CD4-positive, alpha-beta memory T cell (primary cell): ENCODE data around the gene RET. TPM values are rescaled to one million over a fixed set of nuclear protein-coding genes. Genes with fewer than 3 reads are reported as not detected.

Source experiments
- CTCF ChIA-PET: fragments of 350-600 bp; sonication (Branson Sonifier 250); formaldehyde crosslinking; loops from one replicate; lab custom pipeline; 2021; ENCODE audit warnings: inconsistent platforms; ENCODE audit not compliant: partially characterized antibody; lab: Charles Lee
- POLR2A ChIA-PET: fragments of 350-600 bp; sonication (Branson Sonifier 250); formaldehyde crosslinking; loops from one replicate; lab custom pipeline; 2021; ENCODE audit not compliant: partially characterized antibody; lab: Charles Lee
- DNase-seq, 5 donors: peaks; one replicate each; pipeline versions ENCODE4 v3.0.0 to v3.0.0-alpha.2; 2020 to 2022; ENCODE audit warnings: mixed read lengths in 1 of 5
- H3K27ac ChIP-seq: one replicate; pipeline ENCODE4 v1.7.0; 2013; ENCODE audit warnings: low read depth, low read length
- H3K27me3 ChIP-seq: 2 replicates; pipeline ENCODE4 v1.7.0; 2013; ENCODE audit warnings: mild to moderate bottlenecking, low read length, moderate library complexity; ENCODE audit not compliant: insufficient read depth
- H3K36me3 ChIP-seq: 2 replicates; pipeline ENCODE4 v1.7.0; 2013; ENCODE audit warnings: mild to moderate bottlenecking, low read length, moderate library complexity; ENCODE audit not compliant: insufficient read depth
- H3K4me1 ChIP-seq: 2 replicates; pipeline ENCODE4 v1.7.0; 2013; ENCODE audit warnings: mild to moderate bottlenecking, low read length, moderate library complexity; ENCODE audit not compliant: insufficient read depth
- H3K4me3 ChIP-seq, 2 donors: one replicate each; pipeline ENCODE4 v1.7.0; 2013; ENCODE audit warnings: low read length in 2 of 2, mild to moderate bottlenecking in 1 of 2
- H3K9me3 ChIP-seq, 2 donors: one replicate each; pipeline ENCODE4 v1.7.0; 2013; ENCODE audit warnings: low read length in 2 of 2, control low read depth in 1 of 2; ENCODE audit not compliant: control insufficient read depth in 1 of 2
- H3K27ac Mint-ChIP-seq, 7 donors: one replicate each; pipeline ENCODE4 v1.8.0; 2020 to 2021; ENCODE audit warnings: mixed read lengths in 7 of 7, mild to moderate bottlenecking in 6 of 7, inconsistent platforms in 3 of 7, moderate library complexity in 3 of 7
- H3K27me3 Mint-ChIP-seq, 2 donors: one replicate each; pipeline ENCODE4 v1.8.0; 2020 to 2021; ENCODE audit warnings: mixed read lengths in 2 of 2
- H3K36me3 Mint-ChIP-seq, 2 donors: one replicate each; pipeline ENCODE4 v1.8.0; 2020 to 2021; ENCODE audit warnings: mixed read lengths in 2 of 2, inconsistent platforms in 1 of 2, mild to moderate bottlenecking in 1 of 2
- H3K4me1 Mint-ChIP-seq, 4 donors: one replicate each; pipeline ENCODE4 v1.8.0; 2020 to 2021; ENCODE audit warnings: mixed read lengths in 4 of 4, mild to moderate bottlenecking in 1 of 4
- H3K4me3 Mint-ChIP-seq, 8 donors: one replicate each; pipeline ENCODE4 v1.8.0; 2020 to 2021; ENCODE audit warnings: mixed read lengths in 8 of 8, mild to moderate bottlenecking in 7 of 8, moderate library complexity in 6 of 8, inconsistent platforms in 3 of 8
- H3K9me3 Mint-ChIP-seq, 8 donors: one replicate each; pipeline ENCODE4 v1.8.0; 2020 to 2021; ENCODE audit warnings: mixed read lengths in 8 of 8, mild to moderate bottlenecking in 5 of 8, inconsistent platforms in 3 of 8, moderate library complexity in 1 of 8
- intact Hi-C: fragments of 100-400 bp; cut with micrococcal nuclease; formaldehyde crosslinking; loops from one replicate; pipeline ENCODE4 v1.15.1; 2023
- polyA plus RNA-seq, 2 donors: library from polyadenylated mRNA; unstranded; fragments of 300-500 nt; fragmentation: Illumina TruSeq; gene quantifications; one replicate each; pipeline ENCODE4 v1.2.3, GENCODE V29; 2021
- total RNA-seq, 2 experiments: library from RNA; stranded (reverse); gene quantifications; one replicate each; pipeline ENCODE4 v1.2.3, GENCODE V29; 2021

The RET gene
- total and polyA plus RNA-seq, 4 experiments from 2014 or later, result not detected

DNA sequence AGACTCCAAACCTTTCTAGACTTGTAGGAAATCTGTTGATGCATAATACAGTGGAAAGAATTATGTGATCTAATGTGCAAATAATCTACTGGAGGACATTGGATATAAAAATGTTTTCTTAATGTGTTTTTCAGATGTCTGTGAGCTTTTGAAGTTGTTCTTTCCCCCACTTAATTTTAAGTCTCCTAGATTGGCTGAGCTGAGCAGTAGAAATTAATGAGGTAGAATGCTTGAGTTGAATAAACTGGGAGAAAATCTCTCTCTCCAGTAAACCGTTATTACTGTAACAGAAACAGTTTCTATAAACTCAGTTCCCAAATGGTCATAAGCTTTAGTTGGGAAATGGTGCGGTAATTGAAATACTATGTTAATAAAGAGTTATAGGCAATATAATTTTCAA is 77.0 kb downstream of the RET start:
- H3K4me3 Mint-ChIP-seq, result peak overlapping the region in 4 of 8 donors; percentile 1 to 18 (median 4)
- H3K9me3 ChIP-seq, result no peaks in the 10 kb centered on the region
- ChIA-PET POLR2A (interaction anchor here (1.8 kb wide), 1 partner anchor 15 kb away, joined by 6 read pairs; no protein-coding TSS in a partner anchor), CTCF (interaction anchor here (1.6 to 1.7 kb wide), 2 partner anchors 10 to 21 kb away, joined by 3 to 4 read pairs; no protein-coding TSS in a partner anchor)
- H3K27me3 Mint-ChIP-seq, result no peaks in the 10 kb centered on the region
- H3K27ac ChIP-seq, result no peak overlapping the region
- H3K36me3 ChIP-seq, result no peaks in the 10 kb centered on the region
- peak overlapping the region in 1 of 7 donors; percentile 21 for H3K27ac Mint-ChIP-seq
- H3K4me1 ChIP-seq, result peaks cover 46% of the 10 kb centered on the region
- intact Hi-C loops, result no loop called here
- peaks cover 15 to 19% of the 10 kb centered on the region in 2 donors for H3K36me3 Mint-ChIP-seq
- H3K4me3 ChIP-seq, result no peak overlapping the region
- peaks cover 0 to 5% (median under 1%) of the 10 kb centered on the region in 8 donors for H3K9me3 Mint-ChIP-seq
- DNase-seq, result no peak
- H3K27me3 ChIP-seq, result no peaks in the 10 kb centered on the region
- H3K4me1 Mint-ChIP-seq, result peaks cover 43 to 72% (median 58%) of the 10 kb centered on the region in 4 donors

DNA sequence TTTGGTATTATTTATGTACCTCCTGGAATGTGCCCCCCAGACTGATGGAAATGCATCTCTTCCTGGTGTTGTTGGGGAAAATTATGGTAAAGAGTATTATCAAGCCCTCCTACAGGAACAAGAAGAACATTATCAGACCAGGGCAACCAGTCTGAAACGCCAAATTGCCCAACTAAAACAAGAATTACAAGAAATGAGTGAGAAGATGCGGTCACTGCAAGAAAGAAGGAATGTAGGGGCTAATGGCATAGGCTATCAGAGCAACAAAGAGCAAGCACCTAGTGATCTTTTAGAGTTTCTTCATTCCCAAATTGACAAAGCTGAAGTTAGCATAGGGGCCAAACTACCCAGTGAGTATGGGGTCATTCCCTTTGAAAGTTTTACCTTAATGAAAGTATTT is 78.4 kb downstream of the RET start:
- Histone ChIP-seq H3K27ac (no peak overlapping the region), H3K27me3 (no peaks in the 10 kb centered on the region), H3K9me3 (no peaks in the 10 kb centered on the region), H3K4me1 (peaks cover 43% of the 10 kb centered on the region), H3K36me3 (no peaks in the 10 kb centered on the region), H3K4me3 (no peak overlapping the region)
- peaks cover 40 to 64% (median 53%) of the 10 kb centered on the region in 4 donors for H3K4me1 Mint-ChIP-seq
- intact Hi-C loops, result no loop called here
- H3K9me3 Mint-ChIP-seq, result no peaks in the 10 kb centered on the region
- peak overlapping the region in 1 of 7 donors; percentile 13 for H3K27ac Mint-ChIP-seq
- H3K36me3 Mint-ChIP-seq, result peaks cover 14 to 18% of the 10 kb centered on the region in 2 donors
- ChIA-PET POLR2A (interaction anchor here (0.6 to 1.8 kb wide), 3 partner anchors 16 to 227 kb away, joined by 3 to 6 read pairs (median 3); no protein-coding TSS in a partner anchor), CTCF (interaction anchor here (1.6 to 1.7 kb wide), 2 partner anchors 11 to 19 kb away, joined by 3 to 4 read pairs; no protein-coding TSS in a partner anchor)
- H3K4me3 Mint-ChIP-seq, result peak overlapping the region in 2 of 8 donors; percentile 28 to 56
- no peaks in the 10 kb centered on the region for H3K27me3 Mint-ChIP-seq
- DNase-seq, result no peak

DNA sequence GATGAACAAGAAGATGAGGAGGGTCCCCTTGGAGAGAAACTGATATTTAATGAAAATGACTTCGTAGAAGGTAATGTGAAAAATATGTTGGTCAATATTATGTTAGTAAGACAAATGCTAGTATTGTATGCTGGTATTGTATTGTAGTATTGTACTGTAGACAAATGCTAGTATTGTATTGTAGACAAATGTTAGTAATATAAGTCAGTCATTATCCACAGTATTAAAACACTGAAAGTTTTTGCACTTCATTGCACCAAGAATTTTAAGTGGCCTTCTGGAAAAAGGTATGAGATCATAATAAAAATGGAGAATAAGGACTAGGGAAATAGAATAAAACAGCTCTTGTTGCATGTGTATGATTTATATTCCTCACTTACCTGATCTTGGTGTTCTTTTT is 78.9 kb downstream of the RET start:
- ChIA-PET CTCF (no interaction called here), POLR2A (interaction anchor here (0.6 kb wide), 1 partner anchor 16 kb away, joined by 3 read pairs; no protein-coding TSS in a partner anchor)
- H3K27me3 Mint-ChIP-seq, result no peaks in the 10 kb centered on the region
- H3K4me3 Mint-ChIP-seq, result peak overlapping the region in 1 of 8 donors; percentile 56
- no peak overlapping the region for H3K4me3 ChIP-seq
- H3K4me1 ChIP-seq, result peaks cover 38% of the 10 kb centered on the region
- no peak overlapping the region for H3K27ac ChIP-seq
- H3K27ac Mint-ChIP-seq, result peak overlapping the region in 1 of 7 donors; percentile 13
- no peaks in the 10 kb centered on the region for H3K9me3 ChIP-seq
- H3K36me3 ChIP-seq, result peaks cover 3% of the 10 kb centered on the region
- intact Hi-C loops, result no loop called here
- DNase-seq, result no peak
- H3K9me3 Mint-ChIP-seq, result no peaks in the 10 kb centered on the region
- H3K27me3 ChIP-seq, result no peaks in the 10 kb centered on the region
- H3K36me3 Mint-ChIP-seq, result peaks cover 16 to 19% of the 10 kb centered on the region in 2 donors
- peaks cover 36 to 60% (median 50%) of the 10 kb centered on the region in 4 donors for H3K4me1 Mint-ChIP-seq

DNA sequence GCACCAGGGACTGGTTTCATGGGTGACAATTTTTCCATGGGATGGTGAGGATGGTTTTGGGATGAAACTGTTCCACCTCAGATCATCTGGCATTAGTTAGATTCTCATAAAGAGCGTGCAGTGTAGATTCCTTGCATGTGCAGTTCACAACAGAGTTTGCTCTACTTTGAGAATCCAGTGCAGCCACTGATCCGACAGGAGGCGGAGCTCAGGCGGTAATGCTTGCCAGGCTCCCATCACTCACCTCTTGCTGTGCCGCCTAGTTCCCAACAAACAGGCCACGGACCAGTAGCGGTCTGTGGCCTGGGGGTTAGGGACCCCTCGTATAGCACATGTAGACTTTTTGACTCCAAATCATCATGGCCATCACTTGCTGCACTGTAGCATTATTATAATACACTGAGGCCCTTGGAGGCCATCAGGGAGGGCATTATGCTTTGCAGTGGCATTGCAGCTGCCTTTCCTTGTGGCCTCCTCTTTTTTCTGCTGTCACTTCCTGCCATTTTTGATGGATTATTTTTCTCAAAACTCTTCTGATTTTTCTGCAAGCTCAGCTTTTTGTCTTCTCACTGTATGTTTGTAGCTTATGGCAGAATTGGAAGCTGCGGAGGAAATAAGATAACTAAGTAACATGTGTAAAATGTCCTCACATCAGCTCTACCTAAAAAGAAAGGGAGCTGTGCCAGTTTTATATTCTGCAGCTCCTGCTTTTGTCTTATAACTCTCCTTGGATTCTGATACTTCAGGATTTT is 79.9 kb downstream of the RET start:
- peak overlapping the region in 2 of 8 donors; percentile 10 to 13 for H3K4me3 Mint-ChIP-seq
- Histone ChIP-seq H3K4me3 (no peak overlapping the region), H3K27ac (no peak overlapping the region), H3K9me3 (no peaks in the 10 kb centered on the region), H3K4me1 (peaks cover 37% of the 10 kb centered on the region), H3K36me3 (peaks cover 12% of the 10 kb centered on the region), H3K27me3 (no peaks in the 10 kb centered on the region)
- intact Hi-C loops, result no loop called here
- H3K27me3 Mint-ChIP-seq, result no peaks in the 10 kb centered on the region
- POLR2A ChIA-PET, result no interaction called here
- H3K4me1 Mint-ChIP-seq, result peaks cover 37 to 60% (median 49%) of the 10 kb centered on the region in 4 donors
- CTCF ChIA-PET, result interaction anchor here (0.7 kb wide), 1 partner anchor 15 kb away, joined by 3 read pairs; no protein-coding TSS in a partner anchor
- DNase-seq, result no peak
- H3K9me3 Mint-ChIP-seq, result no peaks in the 10 kb centered on the region
- peak overlapping the region in 1 of 7 donors; percentile 84 for H3K27ac Mint-ChIP-seq
- H3K36me3 Mint-ChIP-seq, result peaks cover 27 to 29% of the 10 kb centered on the region in 2 donors

DNA sequence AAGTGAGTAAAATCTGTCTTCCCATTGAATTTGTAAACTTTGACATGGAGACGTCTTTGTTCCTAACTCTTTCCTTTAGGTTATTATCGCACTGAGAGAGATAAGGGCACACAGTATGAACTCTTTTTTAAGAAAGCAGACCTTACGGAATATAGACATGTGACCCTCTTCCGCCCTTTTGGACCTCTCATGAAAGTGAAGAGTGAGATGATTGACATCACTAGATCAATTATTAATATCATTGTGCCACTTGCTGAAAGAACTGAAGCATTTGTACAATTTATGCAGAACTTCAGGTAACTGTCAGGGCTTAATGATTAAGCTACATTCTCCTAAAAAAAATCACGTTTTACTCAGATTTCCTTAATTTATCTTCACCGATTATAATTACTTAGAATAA is 81.8 kb downstream of the RET start:
- no peak overlapping the region for H3K4me3 Mint-ChIP-seq
- no peak for DNase-seq
- ChIA-PET POLR2A (no interaction called here), CTCF (no interaction called here)
- no peak overlapping the region for H3K27ac ChIP-seq
- no peaks in the 10 kb centered on the region for H3K27me3 Mint-ChIP-seq
- peaks cover 33% of the 10 kb centered on the region for H3K4me1 ChIP-seq
- peaks cover 40 to 44% of the 10 kb centered on the region in 2 donors for H3K36me3 Mint-ChIP-seq
- peaks cover 28% of the 10 kb centered on the region for H3K36me3 ChIP-seq
- H3K27me3 ChIP-seq, result no peaks in the 10 kb centered on the region
- no peaks in the 10 kb centered on the region for H3K9me3 Mint-ChIP-seq
- peaks cover 39 to 64% (median 45%) of the 10 kb centered on the region in 4 donors for H3K4me1 Mint-ChIP-seq
- H3K4me3 ChIP-seq, result no peak overlapping the region
- H3K27ac Mint-ChIP-seq, result no peak overlapping the region
- intact Hi-C loops, result no loop called here
- no peaks in the 10 kb centered on the region for H3K9me3 ChIP-seq

DNA sequence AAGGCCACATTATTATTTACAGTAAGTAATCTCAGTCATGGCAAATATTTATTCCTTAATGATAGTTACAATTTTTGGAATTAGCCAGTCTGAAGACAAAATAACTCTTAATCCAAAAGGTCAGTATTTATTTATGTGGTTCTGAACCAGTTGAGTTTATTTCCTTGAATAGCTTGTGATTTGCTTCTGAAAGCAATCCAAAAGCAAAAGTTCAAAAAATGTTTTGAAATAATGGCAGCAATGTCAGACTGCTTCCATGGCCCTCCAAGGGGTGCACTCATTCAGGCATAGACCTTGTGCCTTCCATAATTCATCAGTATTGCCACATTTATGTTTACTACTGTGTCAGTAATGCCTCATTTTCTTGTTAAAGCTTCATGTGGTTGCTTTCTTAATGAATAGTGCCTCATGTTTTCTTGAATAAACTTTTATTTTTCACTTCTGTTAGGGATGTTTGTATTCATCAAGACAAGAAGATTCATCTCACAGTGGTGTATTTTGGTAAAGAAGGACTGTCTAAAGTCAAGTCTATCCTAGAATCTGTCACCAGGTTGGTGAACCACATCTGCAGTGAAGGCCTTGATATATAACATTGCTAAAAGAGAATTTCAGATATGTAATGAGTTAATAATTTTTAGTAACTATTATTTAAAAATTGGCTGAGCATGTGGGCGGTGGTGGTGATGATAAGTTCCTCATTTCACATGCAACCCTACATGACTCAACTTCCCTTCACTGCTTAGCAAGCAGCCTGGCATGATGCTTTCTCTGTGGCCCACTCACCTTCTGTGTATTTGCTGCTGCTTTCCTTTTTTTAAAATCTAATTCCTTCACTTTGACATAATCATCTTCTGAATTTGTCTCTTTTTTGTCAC is 83.4 kb downstream of the RET start:
- no peak for DNase-seq
- CTCF ChIA-PET, result interaction anchor here (0.9 to 2.5 kb wide), 2 partner anchors 18 to 21 kb away, joined by 3 to 6 read pairs; no protein-coding TSS in a partner anchor
- no peaks in the 10 kb centered on the region for H3K9me3 ChIP-seq
- peaks cover 34 to 52% (median 39%) of the 10 kb centered on the region in 4 donors for H3K4me1 Mint-ChIP-seq
- peaks cover 19% of the 10 kb centered on the region for H3K4me1 ChIP-seq
- H3K27me3 ChIP-seq, result no peaks in the 10 kb centered on the region
- no peaks in the 10 kb centered on the region for H3K27me3 Mint-ChIP-seq
- H3K4me3 Mint-ChIP-seq, result no peak overlapping the region
- no peak overlapping the region for H3K27ac ChIP-seq
- POLR2A ChIA-PET, result interaction anchor here (1.2 kb wide), 1 partner anchor 21 kb away, joined by 5 read pairs; no protein-coding TSS in a partner anchor
- H3K36me3 Mint-ChIP-seq, result peaks cover 44 to 56% of the 10 kb centered on the region in 2 donors
- H3K27ac Mint-ChIP-seq, result peak overlapping the region in 3 of 7 donors; percentile 57 to 94 (median 68)
- intact Hi-C loops, result no loop called here
- no peaks in the 10 kb centered on the region for H3K9me3 Mint-ChIP-seq
- peaks cover 29% of the 10 kb centered on the region for H3K36me3 ChIP-seq
- H3K4me3 ChIP-seq, result no peak overlapping the region
